Prostate gland (tissue), 2 donors: ENCODE results near the gene PRKD2.

Experiments
- POLR2A ChIP-seq: fragments of 450-650 bp; IDR thresholded peaks from one replicate; pipeline ENCODE4 v1.6.1; 2016; ENCODE audit warnings: antibody characterized with exemption, mild to moderate bottlenecking
- POLR2AphosphoS5 ChIP-seq: sonication (generic); formaldehyde crosslinking; IDR thresholded peaks from one replicate; pipeline ENCODE4 v1.6.1; 2017; ENCODE audit warnings: antibody characterized with exemption
- TF ChIP-seq, protein P1 (sequence below), 4 experiments: fragments of 200-600 bp in 2 of 4; fragments of 450-650 bp in 2 of 4; sonication (generic) in 2 of 4; IDR thresholded peaks; 1 replicate in 3 of 4; 2 replicates in 1 of 4; pipeline ENCODE4 v1.5.1; 2016 to 2019; ENCODE audit warnings: antibody characterized with exemption in 4 of 4, mild to moderate bottlenecking in 2 of 4, moderate library complexity in 2 of 4

DNA sequence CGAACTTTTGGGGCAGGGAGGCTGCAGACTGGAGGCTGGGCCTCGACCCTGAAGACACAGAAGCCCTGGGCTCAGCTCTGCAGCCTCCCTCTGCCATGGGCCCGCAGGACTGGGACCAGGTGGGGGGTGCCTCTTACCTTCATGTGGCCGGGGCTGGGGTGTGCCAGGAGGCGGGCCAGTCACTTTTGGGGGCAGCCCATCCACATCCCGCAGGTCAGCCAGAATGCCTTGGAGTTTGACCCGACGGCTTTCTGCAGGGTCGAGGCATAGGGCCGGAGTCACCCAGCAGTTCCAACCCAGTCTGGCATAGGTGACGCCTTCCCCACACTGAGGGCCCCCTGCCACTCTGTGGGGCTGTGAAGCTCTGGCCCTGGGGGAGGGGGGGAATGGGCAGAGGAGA lies 10.8 kb upstream of the PRKD2 start:
- TF ChIP-seq, protein P1, sequence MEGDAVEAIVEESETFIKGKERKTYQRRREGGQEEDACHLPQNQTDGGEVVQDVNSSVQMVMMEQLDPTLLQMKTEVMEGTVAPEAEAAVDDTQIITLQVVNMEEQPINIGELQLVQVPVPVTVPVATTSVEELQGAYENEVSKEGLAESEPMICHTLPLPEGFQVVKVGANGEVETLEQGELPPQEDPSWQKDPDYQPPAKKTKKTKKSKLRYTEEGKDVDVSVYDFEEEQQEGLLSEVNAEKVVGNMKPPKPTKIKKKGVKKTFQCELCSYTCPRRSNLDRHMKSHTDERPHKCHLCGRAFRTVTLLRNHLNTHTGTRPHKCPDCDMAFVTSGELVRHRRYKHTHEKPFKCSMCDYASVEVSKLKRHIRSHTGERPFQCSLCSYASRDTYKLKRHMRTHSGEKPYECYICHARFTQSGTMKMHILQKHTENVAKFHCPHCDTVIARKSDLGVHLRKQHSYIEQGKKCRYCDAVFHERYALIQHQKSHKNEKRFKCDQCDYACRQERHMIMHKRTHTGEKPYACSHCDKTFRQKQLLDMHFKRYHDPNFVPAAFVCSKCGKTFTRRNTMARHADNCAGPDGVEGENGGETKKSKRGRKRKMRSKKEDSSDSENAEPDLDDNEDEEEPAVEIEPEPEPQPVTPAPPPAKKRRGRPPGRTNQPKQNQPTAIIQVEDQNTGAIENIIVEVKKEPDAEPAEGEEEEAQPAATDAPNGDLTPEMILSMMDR (IDR thresholded peaks at IDR 0.05), result no peak
- TF ChIP-seq POLR2A (no peak), POLR2AphosphoS5 (no peak)
